HG02973 (cell line): Measurements from ENCODE around the gene MN1.

Experiments used
- ATAC-seq: cut with Tn5 transposase; IDR thresholded peaks from one replicate; pipeline ENCODE4 v1.9.1; 2021; ENCODE audit warnings: moderate library complexity; ENCODE audit not compliant: unreplicated experiment

Gene MN1

GRCh38 chr22:27801616-27802345 lies at the start of gene MN1:
TSS of gene MN1 (minus strand) at chr22:27801756. CDS start at chr22:27800543, 1,213 bp downstream.
- ATAC-seq = no peak

GRCh38 chr22:27850000-27850521 lies 48.5 kb upstream of the MN1 start:
- ATAC-seq = no peak

DNA sequence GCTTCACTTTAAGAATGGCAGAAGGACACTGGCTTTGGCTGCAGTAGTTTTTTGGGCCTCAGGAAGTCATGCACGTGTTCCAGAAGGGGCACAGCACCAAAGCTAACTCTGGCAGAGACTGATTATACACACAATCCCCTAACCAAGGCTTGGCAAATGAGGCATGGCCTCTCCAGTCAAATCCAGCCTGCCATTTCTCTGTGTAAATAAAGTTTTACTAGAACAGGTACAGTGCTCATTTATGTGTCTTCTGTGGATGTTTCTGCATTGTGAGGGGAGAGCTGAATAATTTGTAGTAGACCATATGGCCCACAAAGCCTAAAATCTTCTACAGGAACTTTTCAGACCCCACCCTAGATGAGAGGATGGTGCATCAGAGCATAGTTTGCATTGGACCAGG lies 46.4 kb upstream of the MN1 start:
- no peak for ATAC-seq

GRCh38 chr22:27846910-27847309 lies 45.4 kb upstream of the MN1 start:
- no peak for ATAC-seq

DNA sequence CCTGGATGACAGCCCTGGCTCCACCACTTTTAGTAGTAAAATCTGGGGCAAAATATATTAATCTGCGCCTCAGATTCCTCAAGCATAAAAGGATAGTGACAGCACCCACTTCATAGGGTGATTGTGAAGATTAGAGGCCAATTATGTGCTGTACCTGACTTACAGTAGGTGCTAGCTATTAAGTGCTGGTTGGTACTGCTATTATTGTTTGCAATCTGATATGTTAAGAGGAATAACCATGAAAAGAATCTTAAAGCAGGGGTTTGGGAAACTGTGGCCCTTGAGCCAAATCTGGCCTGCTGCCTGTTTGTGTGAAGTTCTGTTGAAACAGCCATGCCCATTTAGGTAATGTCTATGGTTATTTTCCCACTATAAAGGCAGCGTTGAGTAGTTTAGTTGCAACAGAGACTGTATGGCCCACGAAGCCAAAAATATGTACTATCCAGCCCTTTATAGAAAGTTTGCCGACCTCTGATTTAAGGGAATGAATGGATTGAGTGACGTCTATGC lies 44.7 kb upstream of the MN1 start:
- ATAC-seq = no peak

DNA sequence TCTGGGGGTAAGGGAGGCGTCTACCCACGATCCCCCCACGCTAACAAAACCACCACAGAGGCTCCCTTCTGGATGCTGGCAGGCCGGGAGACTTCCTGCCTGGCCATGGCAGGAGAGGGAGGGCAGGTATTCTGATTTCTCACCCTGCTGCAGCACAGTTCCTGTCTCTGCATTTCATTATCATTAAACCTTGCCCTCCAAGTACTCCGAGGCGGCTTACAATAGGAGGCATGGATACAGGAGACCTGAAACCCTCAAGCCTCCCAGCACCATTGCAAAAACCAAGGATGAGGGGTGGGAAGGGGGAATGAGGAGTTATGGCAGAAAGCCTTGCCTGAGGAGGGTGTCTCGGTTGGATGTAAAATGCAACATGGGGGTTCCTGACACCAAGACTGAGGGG lies 44.1 kb upstream of the MN1 start:
- ATAC-seq = no peak

DNA sequence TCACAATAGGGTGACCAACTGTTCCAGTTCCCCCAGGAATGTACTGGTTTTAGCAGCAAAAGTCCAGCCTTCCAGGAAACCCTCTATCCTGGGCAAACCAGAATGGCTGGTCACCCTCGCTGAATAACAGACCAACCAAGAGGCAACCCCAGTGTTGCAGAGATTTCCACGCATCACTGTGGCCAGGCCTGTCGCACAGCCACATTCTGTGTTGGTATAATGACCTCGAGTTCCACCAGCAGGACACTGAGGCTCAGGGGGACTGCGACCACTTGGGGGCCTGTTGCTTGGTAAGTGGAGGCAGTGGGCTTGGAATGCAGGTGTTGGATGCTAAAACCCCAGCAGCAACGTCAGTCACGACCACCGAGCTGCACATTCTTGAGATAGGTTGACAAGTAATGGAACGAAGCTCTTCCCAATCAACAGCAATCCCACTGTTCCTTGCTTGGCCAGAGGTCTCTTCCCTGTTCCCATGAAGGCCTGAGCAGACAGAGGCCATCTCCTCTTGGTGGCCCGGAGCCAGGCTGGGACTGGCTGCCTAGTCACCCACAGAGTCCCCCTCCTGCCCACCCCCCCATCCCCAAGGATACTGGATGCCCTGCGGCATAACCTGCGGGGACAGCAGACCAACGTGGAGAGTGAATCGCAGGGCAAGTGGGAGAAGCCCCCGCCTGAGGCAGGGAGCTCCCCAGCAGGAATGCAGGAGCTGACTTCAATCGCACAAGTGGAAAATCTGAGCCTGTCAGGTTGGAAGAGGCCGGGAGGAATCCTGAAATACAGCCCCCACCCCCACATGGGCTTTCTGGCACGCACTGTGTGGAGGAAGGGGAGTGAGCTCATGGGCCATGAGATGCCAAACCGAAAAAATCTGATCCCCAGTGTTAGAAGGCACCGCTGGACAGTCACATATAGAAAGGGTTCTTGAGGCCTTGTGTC lies 43.4 kb upstream of the MN1 start:
- no peak for ATAC-seq

DNA sequence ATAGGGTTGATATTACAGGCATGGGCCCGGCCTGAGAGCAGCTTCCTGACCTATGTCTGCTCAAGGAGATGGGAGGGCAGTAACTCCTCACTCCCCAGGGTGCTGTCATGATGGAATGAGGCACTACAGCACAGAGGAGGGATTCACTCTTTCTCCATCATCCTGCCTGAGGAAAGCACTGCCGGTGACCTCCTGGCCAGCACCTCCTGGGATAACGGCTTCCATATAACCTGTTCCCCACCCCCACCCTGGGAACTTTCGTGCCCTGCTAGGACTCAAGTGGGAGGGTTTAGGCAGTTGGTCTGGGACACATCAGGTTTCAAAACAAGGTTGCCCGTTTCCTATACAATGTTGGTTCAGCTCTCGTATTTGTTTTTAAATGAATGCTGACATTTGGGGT lies 42.7 kb upstream of the MN1 start:
- ATAC-seq = no peak

- ATAC-seq = no peak
Measured at GRCh38 chr22:27843441-27843840, 41.9 kb upstream of the MN1 start.

DNA sequence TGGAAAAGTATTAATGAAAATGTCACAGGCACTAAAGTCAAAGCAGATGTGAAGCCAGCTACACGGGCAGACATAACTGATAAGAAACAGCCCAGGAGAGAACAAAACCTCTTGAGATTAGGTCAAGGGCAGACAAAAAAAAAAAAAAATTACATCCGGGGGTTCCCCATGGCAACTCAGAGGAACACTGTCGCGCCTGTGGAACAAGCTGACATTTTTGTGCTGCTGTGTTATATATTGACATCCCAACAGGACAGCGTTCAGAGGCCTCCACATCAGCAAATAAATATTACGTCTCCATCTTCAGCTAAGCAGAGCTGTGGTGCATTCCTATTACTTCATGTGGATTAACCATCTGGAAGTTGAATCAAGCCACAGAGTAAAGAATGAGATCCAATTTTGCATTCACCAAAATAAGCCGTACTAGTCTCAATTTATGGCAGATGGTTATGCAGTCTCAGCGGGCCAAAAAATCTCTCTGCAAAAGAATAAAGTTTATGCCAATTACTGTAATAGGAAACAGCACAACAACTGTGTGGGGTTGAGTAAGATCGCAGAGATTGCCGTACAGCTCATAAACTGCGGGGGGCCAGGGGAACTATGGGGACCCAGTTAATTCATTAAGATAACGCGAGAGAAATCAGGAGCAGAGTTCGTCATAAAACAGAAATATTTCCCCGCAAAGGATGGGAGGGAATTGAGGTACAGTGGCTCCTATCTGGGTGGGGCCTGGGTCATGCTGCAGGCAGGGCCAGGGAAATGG lies 41.3 kb upstream of the MN1 start:
- ATAC-seq = no peak

GRCh38 chr22:27842201-27842600 lies 40.6 kb upstream of the MN1 start:
- no peak for ATAC-seq

- ATAC-seq = no peak
Measured at GRCh38 chr22:27840436-27840835, 38.9 kb upstream of the MN1 start.

- no peak for ATAC-seq
Measured at GRCh38 chr22:27839057-27839660, 37.6 kb upstream of the MN1 start.

DNA sequence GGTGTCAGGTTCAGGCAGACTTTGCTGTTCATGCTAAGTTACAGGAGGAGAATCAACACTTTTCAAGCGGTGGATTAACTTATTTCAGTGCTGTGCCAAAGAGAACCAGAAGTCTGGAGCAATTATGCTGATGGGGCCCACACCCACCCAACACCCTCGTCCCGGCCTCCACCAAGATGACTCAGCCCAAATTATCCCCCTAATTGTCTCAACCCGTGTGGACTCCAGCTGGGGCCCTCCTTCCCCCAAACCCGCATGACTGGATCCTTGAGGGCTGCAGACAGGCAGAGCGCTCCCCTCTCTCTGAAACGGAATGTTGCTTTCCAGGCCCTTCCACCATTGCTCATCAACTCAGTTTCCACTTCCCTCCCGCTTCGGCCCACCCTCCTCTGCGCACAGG lies 34.6 kb upstream of the MN1 start:
- ATAC-seq = no peak

- no peak for ATAC-seq
Measured at GRCh38 chr22:27835446-27835845, 33.9 kb upstream of the MN1 start.

DNA sequence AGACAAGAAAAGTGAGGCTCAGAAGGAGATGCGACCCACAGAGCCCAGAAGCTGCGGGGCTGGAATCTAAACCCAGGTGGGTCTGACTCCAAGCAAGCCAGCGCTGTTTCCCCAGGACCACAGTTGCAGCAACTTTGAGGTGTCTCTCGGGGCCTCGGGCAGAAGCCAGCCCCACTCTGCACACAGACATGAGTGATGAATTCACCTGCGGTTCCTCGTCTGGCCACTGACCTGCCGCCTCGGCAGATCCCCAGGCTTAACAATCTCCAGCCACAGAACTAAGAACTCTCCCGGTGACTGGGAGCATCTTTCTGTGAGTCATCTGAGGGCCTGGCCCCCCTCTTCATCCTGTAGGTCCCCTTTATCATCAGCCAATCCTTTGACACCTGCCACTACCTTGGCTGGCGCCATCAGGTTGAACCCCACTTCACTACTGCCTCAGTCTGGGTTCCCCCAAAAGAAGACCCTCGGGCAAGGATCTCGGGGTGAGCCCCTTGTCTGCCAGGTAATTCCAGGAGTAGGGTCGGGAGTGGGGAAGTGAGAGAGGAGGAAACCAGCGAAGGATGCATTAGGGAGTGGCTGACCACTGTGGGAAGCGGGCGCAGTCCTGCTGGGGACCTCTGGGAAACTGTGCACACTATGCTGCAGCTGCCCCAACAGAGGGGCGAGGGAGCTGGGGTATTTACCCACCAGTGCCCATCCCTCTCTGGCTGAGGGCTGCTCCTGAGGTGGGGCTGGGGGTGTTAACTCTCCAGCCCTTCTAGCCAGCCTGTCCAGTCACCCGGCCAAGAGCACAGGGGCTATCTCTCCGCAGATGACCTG lies 33.0 kb upstream of the MN1 start:
- ATAC-seq = no peak

DNA sequence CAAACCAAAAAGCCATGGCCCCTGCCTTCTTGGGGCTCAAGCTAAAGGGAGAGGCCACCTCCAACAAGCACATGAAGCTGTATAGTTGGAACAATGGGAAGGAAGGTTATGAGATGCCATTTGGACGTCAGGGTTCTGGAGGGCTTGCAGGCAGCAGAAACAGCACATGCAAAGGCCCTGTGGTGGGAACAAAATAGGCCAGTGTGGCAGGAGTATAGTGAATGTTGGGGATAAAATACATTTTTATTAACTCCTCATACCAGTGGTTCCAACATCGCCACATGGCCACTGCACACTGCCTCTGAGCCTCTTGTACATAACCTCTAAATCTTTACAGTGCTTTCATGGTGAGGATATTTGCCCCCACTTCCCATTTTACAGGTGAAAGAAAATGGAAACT lies 32.2 kb upstream of the MN1 start:
- ATAC-seq = no peak

- no peak for ATAC-seq
Measured at GRCh38 chr22:27832606-27833005, 31.1 kb upstream of the MN1 start.

DNA sequence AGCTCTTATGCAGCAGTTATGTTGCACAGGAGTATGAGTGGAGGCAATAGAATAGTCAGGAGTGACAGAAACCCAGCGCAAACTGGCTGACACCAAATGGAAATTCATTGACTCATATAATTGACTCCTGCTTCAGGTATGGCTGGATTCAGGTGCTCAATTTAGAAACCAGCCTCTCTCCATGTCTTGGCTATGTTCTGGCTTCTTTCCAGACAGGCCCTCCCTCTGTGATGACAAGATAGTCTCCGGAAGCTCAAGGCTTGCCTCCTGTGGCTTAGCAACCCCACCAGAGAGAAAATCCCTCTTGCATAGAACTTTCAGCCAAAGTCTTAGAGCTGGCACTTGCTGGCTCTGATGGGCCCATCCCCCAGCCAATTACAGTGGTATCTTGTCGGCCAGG lies 28.1 kb upstream of the MN1 start:
- no peak for ATAC-seq
